Endothelial cell (in vitro differentiated cells): ENCODE results near the gene BTBD18. TPM values are rescaled to one million over a fixed set of nuclear protein-coding genes. Genes with fewer than 3 reads are reported as not detected.

Experiments used
- DNase-seq: peaks from one replicate; pipeline ENCODE4 v3.0.0; 2021; ENCODE audit warnings: low spot score
- H3K27ac Mint-ChIP-seq: one replicate; pipeline ENCODE4 v1.8.0; 2021; ENCODE audit warnings: mixed read lengths, inconsistent platforms; ENCODE audit not compliant: unreplicated experiment
- H3K27me3 Mint-ChIP-seq: one replicate; pipeline ENCODE4 v1.8.0; 2021; ENCODE audit warnings: mild to moderate bottlenecking, moderate library complexity, mixed read lengths, inconsistent platforms; ENCODE audit not compliant: unreplicated experiment
- H3K36me3 Mint-ChIP-seq: one replicate; pipeline ENCODE4 v1.8.0; 2021; ENCODE audit warnings: mild to moderate bottlenecking, low read depth, mixed read lengths, inconsistent platforms; ENCODE audit not compliant: unreplicated experiment
- H3K4me1 Mint-ChIP-seq: one replicate; pipeline ENCODE4 v1.8.0; 2021; ENCODE audit warnings: mild to moderate bottlenecking, mixed read lengths, inconsistent platforms; ENCODE audit not compliant: unreplicated experiment
- H3K4me3 Mint-ChIP-seq: one replicate; pipeline ENCODE4 v1.8.0; 2021; ENCODE audit warnings: mild to moderate bottlenecking, mixed read lengths, inconsistent platforms; ENCODE audit not compliant: unreplicated experiment
- H3K9me3 Mint-ChIP-seq: one replicate; pipeline ENCODE4 v1.8.0; 2021; ENCODE audit warnings: mixed read lengths, inconsistent platforms; ENCODE audit not compliant: unreplicated experiment
- total RNA-seq: library from RNA; stranded (reverse); fragmentation: NEBNext Ultra II Directional; extraction: Animal tissue kit (Norgen Biotek cat#: 25700); gene quantifications from one replicate; pipeline ENCODE4 v1.2.1, GENCODE V29; 2021; ENCODE audit not compliant: unreplicated experiment
- TF ChIP-seq, protein P1 (sequence below): fragments of 200-600 bp; sonication (generic); IDR thresholded peaks from one replicate; pipeline ENCODE4 v1.5.0; 2021; ENCODE audit warnings: antibody characterized with exemption; ENCODE audit not compliant: unreplicated experiment

BTBD18 gene
- total RNA-seq, 1 donor from 2014 or later = not detected

DNA sequence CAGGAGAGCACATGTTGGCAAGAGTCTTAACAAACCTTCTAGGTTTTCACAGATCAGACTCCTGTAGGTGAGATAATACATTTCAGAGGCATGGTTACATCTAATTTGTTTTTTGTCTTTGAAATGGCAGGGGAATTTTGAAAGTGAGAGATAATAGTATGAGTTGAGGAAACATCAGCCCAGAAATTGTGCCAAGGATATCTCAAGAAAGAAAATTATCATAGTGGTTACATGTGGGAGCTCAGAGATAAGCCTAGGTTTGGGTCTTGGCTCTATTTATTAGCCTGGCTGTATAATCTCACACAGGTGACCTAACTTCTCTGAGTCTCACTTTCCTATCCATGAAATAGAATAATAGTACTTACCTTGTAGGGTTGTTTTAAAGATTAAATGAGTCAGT is 443 bp downstream of the BTBD18 start:
- TF ChIP-seq, protein P1, sequence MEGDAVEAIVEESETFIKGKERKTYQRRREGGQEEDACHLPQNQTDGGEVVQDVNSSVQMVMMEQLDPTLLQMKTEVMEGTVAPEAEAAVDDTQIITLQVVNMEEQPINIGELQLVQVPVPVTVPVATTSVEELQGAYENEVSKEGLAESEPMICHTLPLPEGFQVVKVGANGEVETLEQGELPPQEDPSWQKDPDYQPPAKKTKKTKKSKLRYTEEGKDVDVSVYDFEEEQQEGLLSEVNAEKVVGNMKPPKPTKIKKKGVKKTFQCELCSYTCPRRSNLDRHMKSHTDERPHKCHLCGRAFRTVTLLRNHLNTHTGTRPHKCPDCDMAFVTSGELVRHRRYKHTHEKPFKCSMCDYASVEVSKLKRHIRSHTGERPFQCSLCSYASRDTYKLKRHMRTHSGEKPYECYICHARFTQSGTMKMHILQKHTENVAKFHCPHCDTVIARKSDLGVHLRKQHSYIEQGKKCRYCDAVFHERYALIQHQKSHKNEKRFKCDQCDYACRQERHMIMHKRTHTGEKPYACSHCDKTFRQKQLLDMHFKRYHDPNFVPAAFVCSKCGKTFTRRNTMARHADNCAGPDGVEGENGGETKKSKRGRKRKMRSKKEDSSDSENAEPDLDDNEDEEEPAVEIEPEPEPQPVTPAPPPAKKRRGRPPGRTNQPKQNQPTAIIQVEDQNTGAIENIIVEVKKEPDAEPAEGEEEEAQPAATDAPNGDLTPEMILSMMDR = no peak
- H3K27ac Mint-ChIP-seq = peak overlapping the region; percentile 17
- H3K4me3 Mint-ChIP-seq = no peak overlapping the region
- peaks cover 6% of the 10 kb centered on the region for H3K36me3 Mint-ChIP-seq
- no peak for DNase-seq
- H3K4me1 Mint-ChIP-seq = peaks cover 6% of the 10 kb centered on the region
- peaks cover 10% of the 10 kb centered on the region for H3K27me3 Mint-ChIP-seq
- no peaks in the 10 kb centered on the region for H3K9me3 Mint-ChIP-seq

DNA sequence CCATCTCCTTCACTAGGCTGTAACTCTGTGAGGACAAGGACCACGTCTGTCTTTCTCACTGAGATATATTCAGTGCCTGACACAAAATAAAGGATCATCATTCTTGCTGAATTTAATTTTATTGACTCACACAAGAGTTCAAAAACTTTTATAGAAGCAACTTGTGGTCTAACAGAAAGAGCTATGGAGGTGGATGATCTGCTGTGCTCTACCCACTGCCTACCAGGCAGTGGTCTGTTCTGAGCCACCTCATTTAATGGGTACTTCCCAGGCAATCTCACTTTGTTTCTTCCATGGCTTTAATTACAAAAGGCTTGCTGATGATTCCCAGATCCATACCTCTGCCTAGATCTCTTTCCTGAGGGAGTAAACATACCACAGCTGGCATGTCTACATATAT is 4.7 kb downstream of the BTBD18 start:
- H3K27ac Mint-ChIP-seq = peak overlapping the region; percentile 16
- DNase-seq = no peak
- peaks cover 29% of the 10 kb centered on the region for H3K4me1 Mint-ChIP-seq
- peaks cover 30% of the 10 kb centered on the region for H3K36me3 Mint-ChIP-seq
- H3K4me3 Mint-ChIP-seq = no peak overlapping the region
- no peaks in the 10 kb centered on the region for H3K9me3 Mint-ChIP-seq
- TF ChIP-seq, protein P1 = no peak
- peaks cover 15% of the 10 kb centered on the region for H3K27me3 Mint-ChIP-seq

DNA sequence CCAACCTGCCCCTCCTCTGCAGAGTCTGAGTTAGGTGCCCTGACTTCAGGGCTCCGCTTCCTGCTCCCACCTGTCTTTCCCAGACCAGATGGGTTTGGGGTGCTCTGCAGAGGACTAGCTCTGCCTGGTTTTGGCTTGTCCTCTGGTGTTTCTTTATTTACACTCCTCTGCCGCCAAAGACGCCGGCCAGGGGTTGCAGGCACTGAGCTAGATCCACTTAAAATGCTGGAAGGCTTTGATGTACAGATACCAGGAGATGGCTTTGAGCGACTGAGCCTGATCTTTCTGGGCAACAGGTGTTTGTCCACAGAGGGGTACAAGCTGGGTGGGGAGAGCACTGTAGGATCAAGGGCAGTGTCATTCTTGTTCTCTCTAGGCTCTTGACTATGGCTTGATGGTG is 6.4 kb downstream of the BTBD18 start:
- no peak for DNase-seq
- Mint-ChIP-seq H3K27me3 (peaks cover 19% of the 10 kb centered on the region), H3K9me3 (no peaks in the 10 kb centered on the region), H3K4me3 (peak overlapping the region; percentile 37), H3K4me1 (peaks cover 31% of the 10 kb centered on the region), H3K36me3 (peaks cover 31% of the 10 kb centered on the region), H3K27ac (peak overlapping the region; percentile 13)
- TF ChIP-seq, protein P1 = no peak

DNA sequence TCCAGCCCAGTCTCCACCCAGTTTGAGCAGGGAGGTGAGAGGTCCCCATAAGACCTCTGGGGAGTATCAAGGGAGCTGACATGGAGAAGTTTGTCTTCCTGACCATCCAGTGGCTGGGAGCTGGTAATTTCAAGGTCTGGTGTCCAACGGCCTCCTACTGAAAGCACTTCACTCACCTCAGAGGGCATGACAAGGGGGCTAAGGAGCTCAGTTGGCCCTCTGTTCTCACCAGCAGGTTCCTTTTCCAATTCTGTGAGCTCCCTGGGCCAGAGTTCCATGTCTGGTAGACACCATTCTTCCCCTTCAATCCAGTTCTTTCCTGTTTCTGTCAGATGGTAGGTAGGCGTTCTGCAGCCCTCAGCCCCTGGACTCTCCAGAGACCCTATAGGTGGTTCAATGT is 7.3 kb downstream of the BTBD18 start:
- Mint-ChIP-seq H3K27me3 (peaks cover 22% of the 10 kb centered on the region), H3K36me3 (peaks cover 34% of the 10 kb centered on the region), H3K4me3 (no peak overlapping the region), H3K9me3 (no peaks in the 10 kb centered on the region), H3K4me1 (peaks cover 33% of the 10 kb centered on the region), H3K27ac (peak overlapping the region; percentile 70)
- no peak for DNase-seq
- TF ChIP-seq, protein P1 = no peak

DNA sequence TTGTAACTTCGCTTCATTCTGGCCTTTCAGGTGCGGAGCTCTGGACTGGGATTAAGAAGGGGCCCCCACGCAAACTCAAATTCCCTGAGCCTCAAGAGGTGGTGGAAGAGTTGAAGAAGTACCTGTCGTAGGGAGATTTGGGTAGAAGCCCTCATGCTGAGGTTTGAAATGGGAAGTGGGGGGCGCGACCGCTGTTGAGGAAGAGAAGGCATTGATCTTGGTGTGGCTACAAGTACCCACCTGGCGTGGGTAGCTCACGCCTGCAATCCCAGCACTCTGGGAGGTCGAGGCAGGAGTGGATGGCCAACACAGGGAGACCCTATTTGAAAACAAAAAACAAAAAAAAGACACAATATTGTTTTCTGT is 9.5 kb downstream of the BTBD18 start:
- H3K9me3 Mint-ChIP-seq = no peaks in the 10 kb centered on the region
- TF ChIP-seq, protein P1 = no peak
- DNase-seq = no peak
- peak overlapping the region; percentile 100 for H3K4me3 Mint-ChIP-seq
- H3K27ac Mint-ChIP-seq = peak overlapping the region; percentile 99
- H3K36me3 Mint-ChIP-seq = peaks cover 49% of the 10 kb centered on the region
- peaks cover 19% of the 10 kb centered on the region for H3K27me3 Mint-ChIP-seq
- H3K4me1 Mint-ChIP-seq = peaks cover 33% of the 10 kb centered on the region
